Neural cell (in vitro differentiated cells): ENCODE measurements around the gene LMAN2L. TPM values are rescaled to one million over a fixed set of nuclear protein-coding genes. Genes with fewer than 3 reads are reported as not detected.

Experiments used
- H2AFZ ChIP-seq: fragments of 200-600, 300-800 bp; sonication (generic), shearing (Covaris generic); 2 replicates; pipeline ENCODE4 v1.6.0; 2014; ENCODE audit warnings: low read depth, mild to moderate bottlenecking, antibody characterized with exemption, low read length, moderate library complexity
- H3F3A ChIP-seq: fragments of 200-600 bp; shearing (Covaris generic); 2 replicates; pipeline ENCODE4 v1.6.1; 2016; ENCODE audit warnings: mild to moderate bottlenecking, moderate library complexity, mixed read lengths, antibody characterized with exemption, low read length; ENCODE audit not compliant: insufficient read depth, poor library complexity, severe bottlenecking
- H3K27ac ChIP-seq: fragments of 200-600, 300-800 bp; sonication (generic), shearing (Covaris generic); 2 replicates; pipeline ENCODE4 v1.5.1; 2014; ENCODE audit warnings: mild to moderate bottlenecking, low read length, moderate library complexity
- H3K27me3 ChIP-seq: fragments of 300-800, 200-600 bp; sonication (generic), shearing (Covaris generic); 2 replicates; pipeline ENCODE4 v1.6.0; 2014; ENCODE audit warnings: mild to moderate bottlenecking, low read depth, low read length, moderate library complexity; ENCODE audit not compliant: insufficient read depth
- H3K36me3 ChIP-seq: fragments of 300-800, 200-600 bp; sonication (generic), shearing (Covaris generic); 2 replicates; pipeline ENCODE4 v1.5.1; 2014; ENCODE audit warnings: mild to moderate bottlenecking, antibody characterized with exemption, low read length, moderate library complexity; ENCODE audit not compliant: insufficient read depth
- H3K4me2 ChIP-seq: fragments of 300-800, 200-600 bp; sonication (generic), shearing (Covaris generic); 2 replicates; pipeline ENCODE4 v1.6.0; 2014; ENCODE audit warnings: mild to moderate bottlenecking, low read length
- H3K4me3 ChIP-seq: fragments of 300-800, 200-600 bp; sonication (generic), shearing (Covaris generic); 2 replicates; pipeline ENCODE4 v1.5.1; 2014; ENCODE audit warnings: mild to moderate bottlenecking, low read length, moderate library complexity
- H3K79me2 ChIP-seq: fragments of 200-600 bp; shearing (Covaris generic); replicated peaks from 2 replicates; pipeline ENCODE4 v1.6.0; 2014; ENCODE audit warnings: mild to moderate bottlenecking, low read length, moderate library complexity; ENCODE audit not compliant: insufficient read depth
- H3K9ac ChIP-seq: fragments of 300-800, 200-600 bp; sonication (generic), shearing (Covaris generic); 2 replicates; pipeline ENCODE4 v1.6.1; 2016; ENCODE audit warnings: mild to moderate bottlenecking, low read length, mixed read lengths
- H3K9me2 ChIP-seq: fragments of 200-600 bp; shearing (Covaris generic); 2 replicates; pipeline ENCODE4 v1.6.1; 2016; ENCODE audit warnings: mild to moderate bottlenecking, low read length, mixed read lengths; ENCODE audit not compliant: insufficient read depth
- H3K9me3 ChIP-seq: fragments of 200-600, 300-800 bp; sonication (generic), shearing (Covaris generic); 2 replicates; pipeline ENCODE4 v1.6.1; 2016; ENCODE audit warnings: mild to moderate bottlenecking, mixed run types, low read length, moderate library complexity, mixed read lengths
- H4K20me1 ChIP-seq: fragments of 200-600 bp; shearing (Covaris generic); 2 replicates; pipeline ENCODE4 v1.6.1; 2016; ENCODE audit warnings: mild to moderate bottlenecking, mixed run types; ENCODE audit not compliant: insufficient read depth
- EP300 ChIP-seq: fragments of 450-650 bp; conservative IDR thresholded peaks from 2 replicates; pipeline ENCODE4 v1.6.1; 2014; ENCODE audit warnings: antibody characterized with exemption, mild to moderate bottlenecking, moderate library complexity; ENCODE audit not compliant: poor library complexity, severe bottlenecking
- EZH2 ChIP-seq: fragments of 200-600, 300-800 bp; shearing (Covaris generic), sonication (generic); IDR thresholded peaks from 2 replicates; pipeline ENCODE4 v1.6.1; 2014; ENCODE audit warnings: antibody characterized with exemption, low read length, borderline replicate concordance, mild to moderate bottlenecking; ENCODE audit not compliant: insufficient read depth, poor library complexity, severe bottlenecking
- MXI1 ChIP-seq: fragments of 450-650 bp; conservative IDR thresholded peaks from 2 replicates; pipeline ENCODE4 v1.6.1; 2014; ENCODE audit warnings: antibody characterized with exemption, mild to moderate bottlenecking; ENCODE audit not compliant: poor library complexity, severe bottlenecking
- POLR2AphosphoS5 ChIP-seq: IDR thresholded peaks from 2 replicates; pipeline ENCODE4 v1.6.1; 2012
- RAD21 ChIP-seq: fragments of 450-650 bp; conservative IDR thresholded peaks from 2 replicates; pipeline ENCODE4 v1.6.1; 2014; ENCODE audit warnings: antibody characterized with exemption, mild to moderate bottlenecking, moderate library complexity
- SMC3 ChIP-seq: fragments of 450-650 bp; conservative IDR thresholded peaks from 2 replicates; pipeline ENCODE4 v1.6.1; 2014; ENCODE audit warnings: antibody characterized with exemption, mild to moderate bottlenecking, moderate library complexity; ENCODE audit not compliant: poor library complexity
- TAF1 ChIP-seq: IDR thresholded peaks from 2 replicates; pipeline ENCODE4 v1.6.1; 2012; ENCODE audit warnings: low read depth
- polyA plus RNA-seq: library from polyadenylated mRNA; depleted of rRNA; stranded (reverse); fragments of >200 nt; gene quantifications from 2 replicates; pipeline ENCODE4 v1.2.3, GENCODE V29; 2014
- TF ChIP-seq, protein P1 (sequence below): fragments of 450-650 bp; IDR thresholded peaks from 2 replicates; pipeline ENCODE4 v1.5.1; 2014; ENCODE audit warnings: antibody characterized with exemption, mild to moderate bottlenecking, moderate library complexity; ENCODE audit not compliant: poor library complexity, severe bottlenecking
- TF ChIP-seq, protein P2 (sequence below): IDR thresholded peaks from 2 replicates; pipeline ENCODE4 v1.6.1; 2012; ENCODE audit warnings: borderline replicate concordance

The LMAN2L gene
- polyA plus RNA-seq, 1 donor from 2014 or later, result 41.3 TPM

DNA sequence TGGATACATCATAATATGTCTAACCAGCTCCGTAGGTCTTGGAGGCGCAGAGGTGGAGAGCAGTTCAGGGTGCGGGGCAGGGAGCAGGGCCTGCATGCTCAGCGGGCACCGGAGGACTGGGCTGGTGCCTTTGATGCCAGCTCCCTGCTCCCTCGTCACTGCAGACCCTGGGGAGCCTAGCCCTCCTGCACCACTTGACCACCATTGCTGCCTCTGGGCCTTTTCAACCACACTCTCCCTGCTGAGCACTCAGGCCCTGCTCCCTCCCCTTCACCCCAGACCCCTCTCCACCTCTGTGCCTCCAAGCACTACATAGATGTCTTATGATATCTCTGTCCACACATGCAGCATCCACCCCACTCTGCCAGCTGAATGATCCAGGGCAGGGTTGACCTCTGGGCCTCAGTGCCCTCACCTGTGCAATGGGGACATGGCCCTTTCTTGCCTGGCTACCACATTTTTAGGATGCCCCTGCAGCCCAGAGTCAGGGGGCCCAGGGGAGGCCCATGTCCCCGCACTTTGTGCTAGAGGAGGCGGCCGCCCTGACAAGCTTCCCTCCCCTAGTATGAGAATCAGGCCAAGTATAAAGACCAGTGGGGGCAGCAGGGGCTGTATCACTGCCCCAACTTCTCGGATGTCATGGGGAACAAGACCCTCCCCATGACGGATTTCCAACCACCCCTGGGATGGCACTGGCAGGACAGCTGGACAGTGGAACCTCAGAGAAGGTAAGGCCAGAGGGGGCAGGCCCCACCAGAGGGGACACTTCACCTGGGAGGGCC is 51.0 kb downstream of the LMAN2L start:
- H3K9me3 ChIP-seq, result no peaks in the 10 kb centered on the region
- H2AFZ ChIP-seq, result no peak overlapping the region
- H3K27ac ChIP-seq, result no peak overlapping the region
- no peaks in the 10 kb centered on the region for H3K9me2 ChIP-seq
- no peaks in the 10 kb centered on the region for H3K27me3 ChIP-seq
- no peaks in the 10 kb centered on the region for H3F3A ChIP-seq
- no peak overlapping the region for H3K4me3 ChIP-seq
- H3K79me2 ChIP-seq, result no peaks in the 10 kb centered on the region
- no peak overlapping the region for H3K9ac ChIP-seq
- no peaks in the 10 kb centered on the region for H4K20me1 ChIP-seq
- TF ChIP-seq EP300 (no peak), EZH2 (no peak), RAD21 (no peak), POLR2AphosphoS5 (no peak), SMC3 (no peak)
- TF ChIP-seq, protein P1, sequence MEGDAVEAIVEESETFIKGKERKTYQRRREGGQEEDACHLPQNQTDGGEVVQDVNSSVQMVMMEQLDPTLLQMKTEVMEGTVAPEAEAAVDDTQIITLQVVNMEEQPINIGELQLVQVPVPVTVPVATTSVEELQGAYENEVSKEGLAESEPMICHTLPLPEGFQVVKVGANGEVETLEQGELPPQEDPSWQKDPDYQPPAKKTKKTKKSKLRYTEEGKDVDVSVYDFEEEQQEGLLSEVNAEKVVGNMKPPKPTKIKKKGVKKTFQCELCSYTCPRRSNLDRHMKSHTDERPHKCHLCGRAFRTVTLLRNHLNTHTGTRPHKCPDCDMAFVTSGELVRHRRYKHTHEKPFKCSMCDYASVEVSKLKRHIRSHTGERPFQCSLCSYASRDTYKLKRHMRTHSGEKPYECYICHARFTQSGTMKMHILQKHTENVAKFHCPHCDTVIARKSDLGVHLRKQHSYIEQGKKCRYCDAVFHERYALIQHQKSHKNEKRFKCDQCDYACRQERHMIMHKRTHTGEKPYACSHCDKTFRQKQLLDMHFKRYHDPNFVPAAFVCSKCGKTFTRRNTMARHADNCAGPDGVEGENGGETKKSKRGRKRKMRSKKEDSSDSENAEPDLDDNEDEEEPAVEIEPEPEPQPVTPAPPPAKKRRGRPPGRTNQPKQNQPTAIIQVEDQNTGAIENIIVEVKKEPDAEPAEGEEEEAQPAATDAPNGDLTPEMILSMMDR, result no peak
- no peaks in the 10 kb centered on the region for H3K36me3 ChIP-seq
- no peak overlapping the region for H3K4me2 ChIP-seq

DNA sequence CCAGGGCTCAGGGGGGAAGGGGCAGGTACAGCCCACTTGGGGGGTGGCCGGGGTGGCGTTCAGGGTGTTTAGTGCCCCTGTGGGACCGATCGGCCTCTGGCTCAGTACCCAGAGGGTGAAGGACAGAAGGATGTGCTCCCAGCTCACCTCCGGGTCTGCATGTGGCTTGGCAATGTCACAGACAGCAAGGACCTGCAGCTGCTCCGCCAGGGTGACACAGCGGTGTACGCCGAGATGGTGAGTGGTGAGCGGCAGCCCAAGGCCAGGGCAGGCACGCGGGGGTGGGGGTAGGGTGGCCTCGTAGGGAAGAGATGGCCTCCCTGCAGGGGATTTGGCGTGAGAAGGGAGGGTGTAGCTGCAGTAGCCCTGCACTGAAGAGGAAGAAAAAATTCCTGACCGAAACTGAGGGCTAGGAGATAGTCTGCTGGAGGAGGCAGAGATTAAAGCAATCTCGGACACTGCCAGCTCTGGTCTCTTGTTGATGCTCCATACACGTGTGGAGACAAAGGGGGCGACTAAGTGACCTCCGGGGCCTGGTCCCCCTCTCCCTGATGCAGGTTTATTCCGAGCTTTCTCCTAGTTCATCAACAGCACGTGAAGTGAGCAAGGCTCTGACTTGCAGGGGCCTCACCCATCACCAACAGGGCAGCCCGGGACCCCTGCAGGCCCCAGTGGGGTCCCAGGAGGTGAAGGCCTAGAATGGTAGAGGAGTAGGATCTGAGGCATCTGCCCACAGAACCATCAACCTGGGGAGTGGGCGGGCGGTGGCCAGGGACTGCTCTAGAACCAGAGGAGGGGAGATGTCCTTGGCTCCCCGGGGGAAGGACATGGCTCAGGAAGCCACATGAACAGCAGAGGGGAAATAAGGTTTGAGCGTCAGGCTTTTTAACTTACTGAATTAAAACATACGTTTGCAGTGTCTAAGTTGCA is 51.9 kb downstream of the LMAN2L start:
- no peaks in the 10 kb centered on the region for H3F3A ChIP-seq
- no peaks in the 10 kb centered on the region for H3K9me2 ChIP-seq
- H3K79me2 ChIP-seq, result no peaks in the 10 kb centered on the region
- no peaks in the 10 kb centered on the region for H3K36me3 ChIP-seq
- no peaks in the 10 kb centered on the region for H3K9me3 ChIP-seq
- no peaks in the 10 kb centered on the region for H3K27me3 ChIP-seq
- no peak overlapping the region for H3K4me2 ChIP-seq
- H3K27ac ChIP-seq, result no peak overlapping the region
- H2AFZ ChIP-seq, result no peak overlapping the region
- no peak for TF ChIP-seq EZH2
- TF ChIP-seq MXI1, result no peak
- H3K4me3 ChIP-seq, result no peak overlapping the region
- H4K20me1 ChIP-seq, result no peaks in the 10 kb centered on the region
- no peak overlapping the region for H3K9ac ChIP-seq

DNA sequence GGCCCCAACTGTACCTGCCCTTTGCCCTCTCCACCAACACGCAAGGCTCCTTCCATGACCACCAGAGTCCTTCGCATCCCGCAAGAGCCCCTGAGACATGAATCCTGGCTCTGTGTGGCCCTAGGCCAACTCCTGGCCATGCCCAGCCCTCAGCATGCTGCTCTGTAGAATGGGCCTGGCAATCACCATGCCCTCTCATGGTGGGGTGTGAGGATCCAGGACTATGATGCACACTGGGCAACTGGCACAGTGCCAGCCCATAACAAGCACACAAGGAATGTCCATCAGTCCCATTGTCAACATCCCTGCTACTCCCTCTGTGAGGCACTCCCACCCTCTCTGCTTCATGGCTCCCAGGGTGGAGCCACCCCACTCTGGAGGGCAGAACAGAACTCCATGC is 52.6 kb downstream of the LMAN2L start:
- Histone ChIP-seq H3K79me2 (no peaks in the 10 kb centered on the region), H3K36me3 (no peaks in the 10 kb centered on the region), H2AFZ (no peak overlapping the region), H3K27ac (no peak overlapping the region), H3K4me2 (no peak overlapping the region), H3K4me3 (no peak overlapping the region), H3K9me2 (no peaks in the 10 kb centered on the region), H3K9me3 (no peaks in the 10 kb centered on the region), H3K9ac (no peak overlapping the region), H4K20me1 (no peaks in the 10 kb centered on the region), H3K27me3 (no peaks in the 10 kb centered on the region), H3F3A (no peaks in the 10 kb centered on the region)
- TF ChIP-seq, protein P2, sequence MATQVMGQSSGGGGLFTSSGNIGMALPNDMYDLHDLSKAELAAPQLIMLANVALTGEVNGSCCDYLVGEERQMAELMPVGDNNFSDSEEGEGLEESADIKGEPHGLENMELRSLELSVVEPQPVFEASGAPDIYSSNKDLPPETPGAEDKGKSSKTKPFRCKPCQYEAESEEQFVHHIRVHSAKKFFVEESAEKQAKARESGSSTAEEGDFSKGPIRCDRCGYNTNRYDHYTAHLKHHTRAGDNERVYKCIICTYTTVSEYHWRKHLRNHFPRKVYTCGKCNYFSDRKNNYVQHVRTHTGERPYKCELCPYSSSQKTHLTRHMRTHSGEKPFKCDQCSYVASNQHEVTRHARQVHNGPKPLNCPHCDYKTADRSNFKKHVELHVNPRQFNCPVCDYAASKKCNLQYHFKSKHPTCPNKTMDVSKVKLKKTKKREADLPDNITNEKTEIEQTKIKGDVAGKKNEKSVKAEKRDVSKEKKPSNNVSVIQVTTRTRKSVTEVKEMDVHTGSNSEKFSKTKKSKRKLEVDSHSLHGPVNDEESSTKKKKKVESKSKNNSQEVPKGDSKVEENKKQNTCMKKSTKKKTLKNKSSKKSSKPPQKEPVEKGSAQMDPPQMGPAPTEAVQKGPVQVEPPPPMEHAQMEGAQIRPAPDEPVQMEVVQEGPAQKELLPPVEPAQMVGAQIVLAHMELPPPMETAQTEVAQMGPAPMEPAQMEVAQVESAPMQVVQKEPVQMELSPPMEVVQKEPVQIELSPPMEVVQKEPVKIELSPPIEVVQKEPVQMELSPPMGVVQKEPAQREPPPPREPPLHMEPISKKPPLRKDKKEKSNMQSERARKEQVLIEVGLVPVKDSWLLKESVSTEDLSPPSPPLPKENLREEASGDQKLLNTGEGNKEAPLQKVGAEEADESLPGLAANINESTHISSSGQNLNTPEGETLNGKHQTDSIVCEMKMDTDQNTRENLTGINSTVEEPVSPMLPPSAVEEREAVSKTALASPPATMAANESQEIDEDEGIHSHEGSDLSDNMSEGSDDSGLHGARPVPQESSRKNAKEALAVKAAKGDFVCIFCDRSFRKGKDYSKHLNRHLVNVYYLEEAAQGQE, result no peak
- TF ChIP-seq TAF1 (no peak), RAD21 (no peak), EZH2 (no peak), SMC3 (no peak), MXI1 (no peak), POLR2AphosphoS5 (no peak), EP300 (no peak)
- TF ChIP-seq, protein P1, result no peak
